Measurements from ENCODE around the gene BTBD16.

- TF ChIP-seq EZH2 (conservative IDR thresholded peaks at IDR 0.05; ENCODE audit: low read depth, low read length) (no peak), MZF1 (CRISPR knock-in tag; IDR thresholded peaks at IDR 0.05; ENCODE audit: borderline replicate concordance) (no peak), ZNF205 (CRISPR knock-in tag; IDR thresholded peaks at IDR 0.05) (no peak), BHLHE40 (IDR thresholded peaks at IDR 0.05; ENCODE audit: low read length) (no peak), POLR2AphosphoS5 (IDR thresholded peaks at IDR 0.05; ENCODE audit: low read depth, low read length) (no peak), SIX1 (CRISPR knock-in tag; IDR thresholded peaks at IDR 0.05; ENCODE audit: borderline replicate concordance) (no peak), YY1 (IDR thresholded peaks at IDR 0.05; ENCODE audit: insufficient read depth, insufficient replicate concordance, low read depth, low read length) (no peak), ZNF296 (CRISPR knock-in tag; conservative IDR thresholded peaks at IDR 0.05) (no peak)
Observed at GRCh38 chr10:122258136-122259074, 12.7 kb upstream of the BTBD16 start.

All from HepG2 (cell line).